Neuronal stem cell (in vitro differentiated cells): ENCODE results near the gene CDH23.
A peak's percentile ranks its signal among the peaks of the same experiment; 100 is the strongest.

ENCODE experiments used
- DNase-seq: peaks from one replicate; pipeline ENCODE4 v3.0.0-alpha.2; 2013; ENCODE audit warnings: low spot score
- H2AFZ ChIP-seq: one replicate; pipeline ENCODE4 v1.6.1; 2013; ENCODE audit warnings: mild to moderate bottlenecking, low read length, inconsistent platforms
- H2AK5ac ChIP-seq: 2 replicates; pipeline ENCODE4 v1.6.1; 2013; ENCODE audit warnings: low read depth, mild to moderate bottlenecking, inconsistent platforms, low read length, moderate library complexity, mixed read lengths
- H2BK120ac ChIP-seq: 2 replicates; pipeline ENCODE4 v1.6.1; 2013; ENCODE audit warnings: low read depth, mild to moderate bottlenecking, inconsistent platforms, low read length, moderate library complexity, mixed read lengths
- H2BK12ac ChIP-seq: one replicate; pipeline ENCODE4 v1.6.1; 2013; ENCODE audit warnings: low read length, inconsistent platforms
- H2BK15ac ChIP-seq: 2 replicates; pipeline ENCODE4 v1.6.1; 2013; ENCODE audit warnings: mild to moderate bottlenecking, low read length, inconsistent platforms, mixed read lengths
- H2BK5ac ChIP-seq: one replicate; pipeline ENCODE4 v1.6.1; 2013; ENCODE audit warnings: inconsistent platforms, mild to moderate bottlenecking, low read length, moderate library complexity
- H3K14ac ChIP-seq: one replicate; pipeline ENCODE4 v1.6.1; 2013; ENCODE audit warnings: low read length, inconsistent platforms
- H3K18ac ChIP-seq: 2 replicates; pipeline ENCODE4 v1.6.1; 2013; ENCODE audit warnings: low read length, inconsistent platforms
- H3K23ac ChIP-seq: 2 replicates; pipeline ENCODE4 v1.6.1; 2013; ENCODE audit warnings: low read depth, mild to moderate bottlenecking, mixed read lengths, low read length, inconsistent platforms; ENCODE audit not compliant: poor library complexity
- H3K27ac ChIP-seq: replicated peaks from 3 replicates; pipeline ENCODE4 v1.5.1; 2013; ENCODE audit warnings: low read length, inconsistent platforms
- H3K27me3 ChIP-seq, 3 experiments: 2 replicates each; pipeline ENCODE4 v1.6.1; 2013; ENCODE audit warnings: low read length in 3 of 3, mild to moderate bottlenecking in 2 of 3, inconsistent platforms in 1 of 3, low read depth in 1 of 3, mixed read lengths in 1 of 3, moderate library complexity in 1 of 3; ENCODE audit not compliant: control insufficient read depth in 3 of 3, insufficient read depth in 3 of 3
- H3K36me3 ChIP-seq, 2 donors: replicated peaks in 1 of 2; 2 replicates each; pipeline ENCODE4 v1.6.1; 2013; ENCODE audit warnings: low read length in 2 of 2; ENCODE audit not compliant: control insufficient read depth in 2 of 2, insufficient read depth in 2 of 2
- H3K4ac ChIP-seq: 2 replicates; pipeline ENCODE4 v1.6.1; 2013; ENCODE audit warnings: inconsistent platforms, mild to moderate bottlenecking, low read length, moderate library complexity
- H3K4me1 ChIP-seq, 2 donors: 1 replicate in 1 of 2; 2 replicates in 1 of 2; pipeline ENCODE4 v1.6.1; 2013; ENCODE audit warnings: low read length in 2 of 2, low read depth in 1 of 2; ENCODE audit not compliant: control insufficient read depth in 2 of 2, insufficient read depth in 1 of 2
- H3K4me2 ChIP-seq: one replicate; pipeline ENCODE4 v1.6.1; 2013; ENCODE audit warnings: mild to moderate bottlenecking, low read length, inconsistent platforms; ENCODE audit not compliant: insufficient read depth, poor library complexity, severe bottlenecking
- H3K4me3 ChIP-seq, 2 donors: 2 replicates each; pipeline ENCODE4 v1.5.1; 2013; ENCODE audit warnings: low read length in 2 of 2, mild to moderate bottlenecking in 2 of 2, inconsistent platforms in 1 of 2, moderate library complexity in 1 of 2
- H3K79me1 ChIP-seq: one replicate; pipeline ENCODE4 v1.6.1; 2013; ENCODE audit warnings: low read depth, mild to moderate bottlenecking, inconsistent platforms, low read length, moderate library complexity
- H3K9ac ChIP-seq: one replicate; pipeline ENCODE4 v1.6.1; 2013; ENCODE audit warnings: mild to moderate bottlenecking, low read depth, low read length, inconsistent platforms; ENCODE audit not compliant: poor library complexity
- H3K9me3 ChIP-seq, 2 donors: replicated peaks in 1 of 2; 2 replicates each; pipeline versions ENCODE3 to v1.6.1; 2013; ENCODE audit warnings: low read length in 2 of 2, mild to moderate bottlenecking in 2 of 2, inconsistent platforms in 1 of 2, low read depth in 1 of 2, mixed read lengths in 1 of 2, moderate library complexity in 1 of 2; ENCODE audit not compliant: control insufficient read depth in 2 of 2, insufficient read depth in 1 of 2
- H4K8ac ChIP-seq: one replicate; pipeline ENCODE4 v1.6.1; 2013; ENCODE audit warnings: low read depth, mild to moderate bottlenecking, inconsistent platforms, low read length, moderate library complexity
- H4K91ac ChIP-seq: one replicate; pipeline ENCODE4 v1.6.1; 2013; ENCODE audit warnings: low read length, low read depth, mild to moderate bottlenecking, inconsistent platforms; ENCODE audit not compliant: poor library complexity
- WGBS, 2 donors: extraction: QIAGEN DNeasy Blood & Tissue Kit; methylation state at CpG; one replicate each; pipeline ENCODE4 v1.1.7; 2013; ENCODE audit warnings: missing lambda C conversion rate in 2 of 2, mixed read lengths in 1 of 2; ENCODE audit not compliant: insufficient read length in 2 of 2, insufficient replicate concordance in 1 of 2; ENCODE audit errors: extremely low coverage in 2 of 2; 5-methylcytosine and 5-hydroxymethylcytosine counted together

CDH23 gene

GRCh38 chr10:71836596-71836974 is 439.9 kb downstream of the CDH23 start:
- Histone ChIP-seq H2BK15ac (no peak overlapping the region), H2BK120ac (no peak overlapping the region), H2BK5ac (no peak overlapping the region), H3K18ac (no peak overlapping the region), H3K27me3 (no peaks in the 10 kb centered on the region), H4K8ac (no peak overlapping the region), H2AK5ac (no peak overlapping the region), H4K91ac (no peak overlapping the region), H3K79me1 (peaks cover 27% of the 10 kb centered on the region), H3K14ac (no peak overlapping the region), H3K4ac (no peak overlapping the region), H3K4me3 (no peak overlapping the region), H3K27ac (no peak overlapping the region), H2AFZ (no peak overlapping the region), H3K9me3 (no peaks in the 10 kb centered on the region), H3K9ac (no peak overlapping the region), H2BK12ac (no peak overlapping the region), H3K36me3 (peaks cover 14 to 39% of the 10 kb centered on the region in 2 donors), H3K4me1 (peaks cover 41 to 58% of the 10 kb centered on the region in 2 donors), H3K4me2 (no peak overlapping the region), H3K23ac (no peak overlapping the region)
- DNase-seq = no peak
- WGBS, 2 donors = no CpG with 5 or more reads among the region's 4 CpGs

GRCh38 chr10:71837098-71837827 is 440.5 kb downstream of the CDH23 start:
- peaks cover 24% of the 10 kb centered on the region for H3K79me1 ChIP-seq
- no peak overlapping the region for H2AFZ ChIP-seq
- no peak overlapping the region for H2BK5ac ChIP-seq
- H3K4me2 ChIP-seq = no peak overlapping the region
- H3K18ac ChIP-seq = peak overlapping the region; percentile 30
- no peak overlapping the region for H3K14ac ChIP-seq
- H4K8ac ChIP-seq = no peak overlapping the region
- no peak overlapping the region for H3K23ac ChIP-seq
- H3K4ac ChIP-seq = no peak overlapping the region
- H4K91ac ChIP-seq = no peak overlapping the region
- no peak overlapping the region for H2BK120ac ChIP-seq
- H3K4me1 ChIP-seq = peaks cover 41 to 62% of the 10 kb centered on the region in 2 donors
- H3K36me3 ChIP-seq = peaks cover 8 to 32% of the 10 kb centered on the region in 2 donors
- H2BK12ac ChIP-seq = no peak overlapping the region
- H2AK5ac ChIP-seq = no peak overlapping the region
- H3K9ac ChIP-seq = no peak overlapping the region
- DNase-seq = no peak
- WGBS, 2 donors = no CpG with 5 or more reads among the region's 17 CpGs
- no peak overlapping the region for H3K4me3 ChIP-seq
- no peaks in the 10 kb centered on the region for H3K27me3 ChIP-seq
- no peaks in the 10 kb centered on the region for H3K9me3 ChIP-seq
- H2BK15ac ChIP-seq = no peak overlapping the region
- no peak overlapping the region for H3K27ac ChIP-seq

- no peak for DNase-seq
- H3K27ac ChIP-seq = no peak overlapping the region
Observed at GRCh38 chr10:71838264-71839211, 441.8 kb downstream of the CDH23 start.

More at GRCh38 chr10:71838264-71839211, 441.8 kb downstream of the CDH23 start:
- H3K4me2 ChIP-seq = no peak overlapping the region
- H4K91ac ChIP-seq = no peak overlapping the region
- H2BK15ac ChIP-seq = no peak overlapping the region
- peaks cover 46 to 70% of the 10 kb centered on the region in 2 donors for H3K4me1 ChIP-seq
- H2BK5ac ChIP-seq = peak overlapping the region; percentile 2
- peaks cover 19% of the 10 kb centered on the region for H3K79me1 ChIP-seq
- no peak overlapping the region for H3K23ac ChIP-seq
- no peak overlapping the region for H3K4ac ChIP-seq
- no peak overlapping the region for H3K9ac ChIP-seq
- peaks cover 6 to 25% of the 10 kb centered on the region in 2 donors for H3K36me3 ChIP-seq
- H2BK12ac ChIP-seq = no peak overlapping the region
- H3K14ac ChIP-seq = no peak overlapping the region
- H3K18ac ChIP-seq = peak overlapping the region; percentile 0
- no peaks in the 10 kb centered on the region for H3K27me3 ChIP-seq
- no CpG with 5 or more reads among the region's 14 CpGs for WGBS, 2 donors
- H3K4me3 ChIP-seq = no peak overlapping the region
- H2BK120ac ChIP-seq = no peak overlapping the region
- H2AK5ac ChIP-seq = no peak overlapping the region
- no peak overlapping the region for H4K8ac ChIP-seq
- no peak overlapping the region for H2AFZ ChIP-seq
- no peaks in the 10 kb centered on the region for H3K9me3 ChIP-seq
